IMR-90 (cell line): Measurements from ENCODE around the gene DIPK1A. TPM values are rescaled to one million over a fixed set of nuclear protein-coding genes. Genes with fewer than 3 reads are reported as not detected.

ENCODE experiments used
- ATAC-seq: fragments of 200-7000 bp; cut with Tn5 transposase; 2 replicates; pipeline ENCODE4 v1.9.1; 2020; ENCODE audit warnings: low read depth, mild to moderate bottlenecking, moderate library complexity
- Bru-seq: library from RNA; stranded (reverse); fragments of 400-500 nt; gene quantifications from one replicate; lab custom pipeline; 2021; lab: Mats Ljungman, UMichigan
- BruChase-seq, 2 experiments: library from RNA; stranded (reverse); fragments of 400-500 nt; gene quantifications; one replicate each; lab custom pipeline; 2021; lab: Mats Ljungman, UMichigan
- BruUV-seq: library from RNA; stranded (reverse); fragments of 400-500 nt; replicated peaks from 2 replicates; lab custom pipeline; 2021; lab: Mats Ljungman, UMichigan
- CTCF ChIA-PET: fragments of 300-600 bp; formaldehyde crosslinking; extraction: SDS; loops from one replicate; lab custom pipeline; 2021; ENCODE audit warnings: antibody characterized with exemption; lab: Yijun Ruan, JAX
- POLR2A ChIA-PET: fragments of 300-600 bp; sonication (Branson Sonifier 250); formaldehyde crosslinking; loops from one replicate; lab custom pipeline; 2022; ENCODE audit warnings: antibody characterized with exemption; ENCODE audit not compliant: unreplicated experiment; lab: Charles Lee
- DNase-seq: peaks from one replicate; pipeline ENCODE4 v3.0.0; 2013
- H2AFZ ChIP-seq: replicated peaks from 2 replicates; pipeline ENCODE3; 2013; ENCODE audit warnings: low read length, mild to moderate bottlenecking; ENCODE audit not compliant: poor library complexity
- H2AK5ac ChIP-seq: 2 replicates; pipeline ENCODE4 v1.6.1; 2013; ENCODE audit warnings: low read depth, low read length, inconsistent platforms
- H2AK9ac ChIP-seq: replicated peaks from 2 replicates; pipeline ENCODE3; 2013; ENCODE audit warnings: mild to moderate bottlenecking, low read depth, low read length, moderate library complexity; ENCODE audit not compliant: poor library complexity
- H2BK120ac ChIP-seq: 2 replicates; pipeline ENCODE4 v1.6.1; 2013; ENCODE audit warnings: low read depth, low read length, inconsistent platforms
- H2BK15ac ChIP-seq: 3 replicates; pipeline ENCODE4 v1.6.1; 2013; ENCODE audit warnings: low read depth, low read length, inconsistent platforms
- H2BK20ac ChIP-seq: 2 replicates; pipeline ENCODE4 v1.6.1; 2013; ENCODE audit warnings: low read depth, mild to moderate bottlenecking, inconsistent platforms, low read length, moderate library complexity
- H2BK5ac ChIP-seq: 2 replicates; pipeline ENCODE4 v1.6.1; 2013; ENCODE audit warnings: mild to moderate bottlenecking, low read depth, low read length, inconsistent platforms; ENCODE audit not compliant: poor library complexity, severe bottlenecking
- H3K14ac ChIP-seq: replicated peaks from 2 replicates; pipeline ENCODE4 v1.6.1; 2013; ENCODE audit warnings: low read depth, low read length, inconsistent platforms
- H3K18ac ChIP-seq: 2 replicates; pipeline ENCODE4 v1.6.1; 2013; ENCODE audit warnings: low read depth, low read length, control low read depth
- H3K23ac ChIP-seq: 2 replicates; pipeline ENCODE4 v1.6.1; 2013; ENCODE audit warnings: low read depth, low read length, inconsistent platforms
- H3K27ac ChIP-seq: 2 replicates; pipeline ENCODE4 v1.5.1; 2013; ENCODE audit warnings: mild to moderate bottlenecking, control low read depth, low read length; ENCODE audit not compliant: insufficient read depth
- H3K27me3 ChIP-seq: 2 replicates; pipeline ENCODE4 v1.6.1; 2013; ENCODE audit warnings: low read length; ENCODE audit not compliant: control insufficient read depth, insufficient read depth
- H3K36me3 ChIP-seq: 2 replicates; pipeline ENCODE4 v1.6.1; 2013; ENCODE audit warnings: low read length, mixed read lengths; ENCODE audit not compliant: control insufficient read depth, insufficient read depth
- H3K4ac ChIP-seq: 2 replicates; pipeline ENCODE4 v1.6.1; 2013; ENCODE audit warnings: low read depth, low read length, inconsistent platforms
- H3K4me1 ChIP-seq: 2 replicates; pipeline ENCODE4 v1.6.1; 2013; ENCODE audit warnings: low read length, mixed read lengths; ENCODE audit not compliant: control insufficient read depth, insufficient read depth
- H3K4me2 ChIP-seq: 2 replicates; pipeline ENCODE4 v1.6.1; 2013; ENCODE audit warnings: low read depth, mild to moderate bottlenecking, control low read depth, low read length, moderate library complexity
- H3K4me3 ChIP-seq: 2 replicates; pipeline ENCODE4 v1.5.1; 2013; ENCODE audit warnings: low read depth, mild to moderate bottlenecking, control low read depth, low read length, moderate library complexity; ENCODE audit not compliant: insufficient read depth
- H3K56ac ChIP-seq: 2 replicates; pipeline ENCODE4 v1.6.1; 2013; ENCODE audit warnings: low read length, inconsistent platforms; ENCODE audit not compliant: insufficient read depth; ENCODE audit errors: extremely low read depth
- H3K79me1 ChIP-seq, 2 experiments: 2 replicates each; pipeline ENCODE4 v1.6.1; 2013; ENCODE audit warnings: low read length in 2 of 2, inconsistent platforms in 1 of 2, low read depth in 1 of 2
- H3K9ac ChIP-seq: 2 replicates; pipeline ENCODE4 v1.6.1; 2013; ENCODE audit warnings: low read depth, low read length, control low read depth
- H3K9me1 ChIP-seq: 2 replicates; pipeline ENCODE4 v1.6.1; 2013; ENCODE audit warnings: low read length, inconsistent platforms; ENCODE audit not compliant: insufficient read depth
- H3K9me3 ChIP-seq: 2 replicates; pipeline ENCODE4 v1.6.1; 2013; ENCODE audit warnings: low read length; ENCODE audit not compliant: control insufficient read depth, insufficient read depth
- H4K20me1 ChIP-seq: 2 replicates; pipeline ENCODE4 v1.6.1; 2013; ENCODE audit warnings: low read length, inconsistent platforms; ENCODE audit not compliant: insufficient read depth
- H4K5ac ChIP-seq: 2 replicates; pipeline ENCODE4 v1.6.1; 2013; ENCODE audit warnings: mild to moderate bottlenecking, low read depth, low read length, control low read depth
- H4K8ac ChIP-seq, 2 experiments: 2 replicates each; pipeline ENCODE4 v1.6.1; 2013; ENCODE audit warnings: low read depth in 2 of 2, low read length in 2 of 2, control low read depth in 1 of 2, inconsistent platforms in 1 of 2
- H4K91ac ChIP-seq: 2 replicates; pipeline ENCODE4 v1.6.1; 2013; ENCODE audit warnings: low read depth, low read length, inconsistent platforms; ENCODE audit not compliant: insufficient read depth
- CEBPB ChIP-seq: IDR thresholded peaks from 2 replicates; pipeline ENCODE4 v1.6.1; 2012; ENCODE audit warnings: low read depth, low read length, improper control_type of control experiment
- FOS ChIP-seq: fragments of 150-350 bp; IDR thresholded peaks from 2 replicates; pipeline ENCODE4 v1.6.1; 2016; ENCODE audit warnings: low read depth, low read length
- MAZ ChIP-seq: IDR thresholded peaks from 2 replicates; pipeline ENCODE4 v1.6.1; 2012; ENCODE audit warnings: low read depth, mild to moderate bottlenecking, low read length, improper control_type of control experiment, moderate library complexity, borderline replicate concordance
- MXI1 ChIP-seq: IDR thresholded peaks from 2 replicates; pipeline ENCODE4 v1.6.1; 2012; ENCODE audit warnings: low read depth, mild to moderate bottlenecking, low read length, moderate library complexity, borderline replicate concordance
- NFE2L2 ChIP-seq: fragments of 150-350 bp; IDR thresholded peaks from 2 replicates; pipeline ENCODE4 v1.6.1; 2016; ENCODE audit warnings: low read depth, mild to moderate bottlenecking, low read length
- RAD21 ChIP-seq: IDR thresholded peaks from 2 replicates; pipeline ENCODE4 v1.6.1; 2012; ENCODE audit warnings: low read length, improper control_type of control experiment
- RCOR1 ChIP-seq: IDR thresholded peaks from 2 replicates; pipeline ENCODE4 v1.6.1; 2012; ENCODE audit warnings: mild to moderate bottlenecking, low read length, improper control_type of control experiment; ENCODE audit not compliant: insufficient replicate concordance
- RFX5 ChIP-seq: IDR thresholded peaks from 2 replicates; pipeline ENCODE4 v1.8.0; 2012; ENCODE audit warnings: low read depth, mild to moderate bottlenecking, low read length, moderate library complexity
- SMC3 ChIP-seq: fragments of 150-350 bp; IDR thresholded peaks from 2 replicates; pipeline ENCODE4 v1.6.1; 2016; ENCODE audit warnings: low read depth, mild to moderate bottlenecking, antibody characterized with exemption, low read length, moderate library complexity
- WGBS, 2 experiments: methylation state at CpG; one replicate each; pipeline versions ENCODE4 v1.1.5 to v1.1.7; 2013; ENCODE audit warnings: missing lambda C conversion rate in 2 of 2; ENCODE audit not compliant: insufficient read length in 1 of 2; ENCODE audit errors: extremely low coverage in 2 of 2; 5-methylcytosine and 5-hydroxymethylcytosine counted together
- dilution Hi-C: fragments of 300-500 bp; cut with HindIII; formaldehyde crosslinking; loops from one replicate; pipeline ENCODE4 v1.14.3; 2018; ENCODE audit warnings: low sequenced_read_pairs; ENCODE audit not compliant: unreplicated experiment
- in situ Hi-C: fragments of 300-500 bp; cut with MboI; formaldehyde crosslinking; loops from 3 replicates; pipeline ENCODE4 v1.14.3; 2019; ENCODE audit warnings: low sequenced_read_pairs, inconsistent platforms, mixed read lengths
- intact Hi-C: fragments of 100-400 bp; cut with micrococcal nuclease; formaldehyde crosslinking; loops from 2 replicates; pipeline ENCODE4 v1.10.0; 2022
- long read RNA-seq: library from polyadenylated mRNA; unstranded; transcript quantifications from one replicate; pipeline ENCODE4 v2.0.0, GENCODE V29; 2021; ENCODE audit not compliant: unreplicated experiment
- polyA plus RNA-seq, 3 experiments: library from polyadenylated mRNA; depleted of rRNA; stranded (reverse); fragments of >200 nt; gene quantifications; 2 replicates each; pipeline ENCODE4 v1.2.3, GENCODE V29; 2012; ENCODE audit warnings: low replicate concordance in 1 of 3
- total RNA-seq: library from RNA; depleted of rRNA; stranded (reverse); fragments of >200 nt; gene quantifications from 2 replicates; pipeline ENCODE4 v1.2.3, GENCODE V29; 2012; rRNA removed
- TF ChIP-seq, protein P1 (sequence below): conservative IDR thresholded peaks from 2 replicates; pipeline ENCODE4 v1.5.1; 2012; ENCODE audit warnings: mild to moderate bottlenecking, low read depth, low read length, improper control_type of control experiment
- TF ChIP-seq, protein P2 (sequence below): fragments of 150-350 bp; IDR thresholded peaks from 2 replicates; pipeline ENCODE4 v1.6.1; 2016; ENCODE audit warnings: low read depth, mild to moderate bottlenecking, low read length, moderate library complexity, borderline replicate concordance

DIPK1A gene
- total RNA-seq = 4.7 and 7.5 TPM in 2 replicates
- polyA plus RNA-seq (2012; rRNA removed) = 4.5 and 5.7 TPM in 2 replicates
- 1.0 and 1.4 TPM in 2 replicates for polyA plus RNA-seq (2012; cell fraction: cytosol; rRNA removed)
- 0.16 and 2.9 TPM in 2 replicates for polyA plus RNA-seq (2012; cell fraction: nucleus; rRNA removed; ENCODE audit: low replicate concordance)
- Bru-seq, nascent RNA = percentile 82 among the genes with signal in this experiment
- percentile 88 among the genes with signal in this experiment for BruChase-seq, experiment 1, labeled RNA remaining after a 6-hour chase
- BruChase-seq, experiment 2, labeled RNA remaining after a 2-hour chase = percentile 82 among the genes with signal in this experiment
- long read RNA-seq, transcript FAM69A-201 (5 exons, 2,574 nt) = major isoform, 85 of 96 reads
- long read RNA-seq, partial matches to known transcripts = 2 of 96 reads
- long read RNA-seq, other reads (novel, unspliced or antisense) = 9 of 96 reads

DNA sequence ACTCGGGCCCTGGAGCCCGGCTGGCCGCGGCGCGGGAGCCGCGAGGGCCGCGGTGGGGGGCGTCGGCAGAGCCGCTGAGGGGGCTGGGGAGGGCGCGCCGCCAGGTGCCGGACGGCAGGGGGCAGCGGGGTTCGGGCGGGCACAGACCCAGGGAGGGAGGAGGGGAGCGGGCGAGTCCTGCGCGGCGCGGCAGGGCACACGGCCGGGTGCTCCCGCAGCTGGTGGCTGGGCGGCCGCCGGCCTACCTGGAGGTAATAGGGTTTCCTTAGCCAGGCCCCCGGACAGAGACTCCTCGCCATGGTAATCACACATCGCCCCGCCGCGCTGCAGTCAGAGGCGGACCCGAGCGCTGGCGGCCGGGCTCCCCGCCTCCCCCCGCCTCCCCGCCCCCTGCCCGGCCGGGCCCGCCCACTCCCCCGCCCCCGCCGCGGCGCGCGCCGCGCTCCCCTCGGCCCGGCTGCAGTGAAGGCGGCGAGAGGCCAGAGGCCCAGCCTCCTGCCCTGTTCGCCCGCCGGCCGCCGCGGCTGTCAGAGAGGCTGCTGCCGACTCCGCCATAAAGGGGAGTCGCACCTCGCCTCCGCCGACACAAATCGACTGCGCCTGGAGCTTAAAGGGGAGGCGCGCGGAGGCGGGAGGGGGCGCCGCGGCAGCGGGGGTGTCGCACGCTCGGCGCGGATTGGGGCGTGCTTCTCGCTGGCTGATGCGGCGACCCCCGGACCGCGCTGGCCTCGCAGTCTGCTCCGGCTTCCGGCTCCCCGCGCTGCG, at the start of gene DIPK1A:
Gene DIPK1A (minus strand): TSS at position 332 of the 765 bp plus-strand sequence. CDS start 33 bp downstream, at position 299.
- Histone ChIP-seq H3K14ac (peak within 1 kb of the TSS; percentile 62), H2AFZ (peak within 1 kb of the TSS; percentile 88), H4K5ac (peak within 1 kb of the TSS; percentile 89), H3K79me1 (peaks cover 9 to 31% of the 10 kb centered on the region in 2 experiments; a peak in 2 of 4 replicates), H3K9ac (peak within 1 kb of the TSS; percentile 99), H3K23ac (peak within 1 kb of the TSS; percentile 70), H3K27me3 (no peaks in the 10 kb centered on the region; the same call in 1 of the 2 replicates), H3K27ac (peak within 1 kb of the TSS; percentile 98), H3K9me1 (0 out of 2 replicates have a peak, but pooled peaks cover 5% of the 10 kb centered on the region), H3K4ac (peak within 1 kb of the TSS; percentile 77), H3K4me1 (no peaks in the 10 kb centered on the region; the same call in 1 of the 2 replicates), H3K4me3 (peak within 1 kb of the TSS; percentile 97), H4K8ac (peak within 1 kb of the TSS; percentile 34 to 91), H4K91ac (peak within 1 kb of the TSS; percentile 78), H2BK20ac (no peak within 1 kb of the TSS; the same call in 1 of the 2 replicates), H3K56ac (peak within 1 kb of the TSS; percentile 66; the same call in 1 of the 2 replicates), H2BK5ac (peak within 1 kb of the TSS; percentile 77), H2AK5ac (peak within 1 kb of the TSS; percentile 16; the same call in 1 of the 2 replicates), H3K18ac (peak within 1 kb of the TSS; percentile 89), H3K36me3 (no peaks in the 10 kb centered on the region), H2AK9ac (peak within 1 kb of the TSS; percentile 93), H3K9me3 (no peaks in the 10 kb centered on the region), H2BK15ac (peak within 1 kb of the TSS; percentile 48; the same call in 1 of the 3 replicates), H2BK120ac (peak within 1 kb of the TSS; percentile 80), H4K20me1 (peaks cover 3% of the 10 kb centered on the region; the same call in 1 of the 2 replicates), H3K4me2 (peak within 1 kb of the TSS; percentile 91)
- dilution Hi-C loops (no loop called here), intact Hi-C loops (no loop called here), in situ Hi-C loops (no loop called here)
- WGBS, 2 experiments = 1% methylated on average over 62 of the region's 103 CpGs; no CpG with 5 or more reads in 1 of the 2 experiments
- POLR2A ChIA-PET = interaction anchor here (0.7 to 0.9 kb wide), 2 partner anchors 33 to 84 kb away, joined by 3 to 10 read pairs; no protein-coding TSS in a partner anchor
- peak; percentile 70 for DNase-seq
- no TSS peak for BruUV-seq
- ATAC-seq = peak; percentile 83
- CTCF ChIA-PET = interaction anchor here (0.8 to 3.9 kb wide), 6 partner anchors 11 to 102 kb away, joined by 3 to 24 read pairs (median 5); no protein-coding TSS in a partner anchor
- TF ChIP-seq RAD21 = no peak
- TF ChIP-seq MAZ = no peak
- TF ChIP-seq NFE2L2 = no peak
- no peak for TF ChIP-seq RFX5
- peak; percentile 27; the same call in 1 of the 2 replicates for TF ChIP-seq MXI1
- TF ChIP-seq CEBPB = no peak
- TF ChIP-seq, protein P1, sequence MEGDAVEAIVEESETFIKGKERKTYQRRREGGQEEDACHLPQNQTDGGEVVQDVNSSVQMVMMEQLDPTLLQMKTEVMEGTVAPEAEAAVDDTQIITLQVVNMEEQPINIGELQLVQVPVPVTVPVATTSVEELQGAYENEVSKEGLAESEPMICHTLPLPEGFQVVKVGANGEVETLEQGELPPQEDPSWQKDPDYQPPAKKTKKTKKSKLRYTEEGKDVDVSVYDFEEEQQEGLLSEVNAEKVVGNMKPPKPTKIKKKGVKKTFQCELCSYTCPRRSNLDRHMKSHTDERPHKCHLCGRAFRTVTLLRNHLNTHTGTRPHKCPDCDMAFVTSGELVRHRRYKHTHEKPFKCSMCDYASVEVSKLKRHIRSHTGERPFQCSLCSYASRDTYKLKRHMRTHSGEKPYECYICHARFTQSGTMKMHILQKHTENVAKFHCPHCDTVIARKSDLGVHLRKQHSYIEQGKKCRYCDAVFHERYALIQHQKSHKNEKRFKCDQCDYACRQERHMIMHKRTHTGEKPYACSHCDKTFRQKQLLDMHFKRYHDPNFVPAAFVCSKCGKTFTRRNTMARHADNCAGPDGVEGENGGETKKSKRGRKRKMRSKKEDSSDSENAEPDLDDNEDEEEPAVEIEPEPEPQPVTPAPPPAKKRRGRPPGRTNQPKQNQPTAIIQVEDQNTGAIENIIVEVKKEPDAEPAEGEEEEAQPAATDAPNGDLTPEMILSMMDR = 0 out of 2 replicates have a peak, but pooled peaks have one; percentile 23
- no peak for TF ChIP-seq RCOR1
- TF ChIP-seq, protein P2, sequence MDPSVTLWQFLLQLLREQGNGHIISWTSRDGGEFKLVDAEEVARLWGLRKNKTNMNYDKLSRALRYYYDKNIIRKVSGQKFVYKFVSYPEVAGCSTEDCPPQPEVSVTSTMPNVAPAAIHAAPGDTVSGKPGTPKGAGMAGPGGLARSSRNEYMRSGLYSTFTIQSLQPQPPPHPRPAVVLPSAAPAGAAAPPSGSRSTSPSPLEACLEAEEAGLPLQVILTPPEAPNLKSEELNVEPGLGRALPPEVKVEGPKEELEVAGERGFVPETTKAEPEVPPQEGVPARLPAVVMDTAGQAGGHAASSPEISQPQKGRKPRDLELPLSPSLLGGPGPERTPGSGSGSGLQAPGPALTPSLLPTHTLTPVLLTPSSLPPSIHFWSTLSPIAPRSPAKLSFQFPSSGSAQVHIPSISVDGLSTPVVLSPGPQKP = no peak
- TF ChIP-seq SMC3 = no peak
- TF ChIP-seq FOS = no peak
